ENCODE data around the gene HOXB6.

The HOXB6 gene

DNA sequence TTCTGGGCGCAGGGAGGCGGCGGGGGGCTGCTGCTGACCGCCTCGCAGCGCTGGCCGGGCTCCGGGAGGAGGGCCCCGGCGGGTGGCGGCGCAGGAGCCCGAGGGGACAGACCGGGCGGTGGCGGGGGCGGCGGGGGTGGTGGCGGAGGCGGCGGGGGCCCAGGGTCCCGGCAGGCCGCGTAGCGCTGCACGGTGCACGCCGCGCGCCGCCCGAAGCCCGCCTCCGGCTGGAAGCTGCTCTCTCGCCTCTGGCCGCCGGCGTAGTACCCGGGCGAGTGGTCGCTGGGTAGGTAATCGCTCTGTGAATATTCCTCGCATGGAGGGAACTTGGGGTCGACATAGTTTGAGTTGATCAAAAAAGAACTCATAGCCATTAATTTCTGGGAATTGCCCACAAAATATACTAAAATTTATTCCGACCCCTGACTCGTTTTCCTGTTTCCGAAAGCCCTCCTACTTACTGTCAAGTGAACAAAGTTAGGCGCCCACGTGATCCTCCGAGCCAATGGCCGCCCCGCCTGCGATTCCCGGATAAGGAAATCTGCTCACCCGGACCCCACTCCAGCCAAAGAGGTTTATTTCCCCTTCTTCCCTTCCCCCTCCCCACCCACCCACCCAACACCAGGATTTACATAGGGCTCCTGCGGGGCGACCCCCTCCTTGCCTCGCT is 26.7 kb downstream of the HOXB6 start, which contains the start of gene HOXB4:
HOXB4 (minus strand) TSS at position 405 of the 670 bp plus-strand sequence; CDS start at position 374, 31 bp downstream.
- DNase-seq: peak; percentile 43

DNA sequence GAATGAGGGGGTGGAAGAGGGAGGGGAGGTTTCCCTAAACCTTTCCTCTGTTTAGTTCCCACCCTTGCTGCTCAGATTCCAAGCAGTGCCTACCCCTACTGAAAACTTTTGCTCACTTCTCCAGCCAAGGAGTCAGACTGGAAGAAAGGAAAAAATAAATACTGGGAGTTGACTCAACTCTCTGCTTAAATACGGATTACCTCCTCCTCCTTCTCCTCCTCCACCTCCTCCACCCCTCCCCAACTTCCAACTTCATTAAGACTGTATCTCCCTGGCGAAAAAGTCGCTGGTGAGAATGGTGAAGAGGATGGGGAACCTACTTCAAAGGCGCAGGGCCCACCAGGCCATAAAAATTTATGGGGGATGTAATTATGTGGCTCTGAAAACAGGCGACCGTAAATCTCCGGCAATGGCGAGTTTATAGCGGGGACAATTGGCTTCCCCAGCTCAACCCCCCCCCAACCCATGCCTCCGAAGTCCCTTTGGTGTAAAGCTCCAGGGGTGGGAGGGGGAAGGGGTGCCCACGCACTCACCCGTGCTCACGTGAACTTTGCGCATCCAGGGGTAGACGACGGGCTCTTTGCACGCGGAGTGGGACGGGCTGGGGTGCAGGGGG is 27.3 kb downstream of the HOXB6 start:
- no peak for DNase-seq

DNA sequence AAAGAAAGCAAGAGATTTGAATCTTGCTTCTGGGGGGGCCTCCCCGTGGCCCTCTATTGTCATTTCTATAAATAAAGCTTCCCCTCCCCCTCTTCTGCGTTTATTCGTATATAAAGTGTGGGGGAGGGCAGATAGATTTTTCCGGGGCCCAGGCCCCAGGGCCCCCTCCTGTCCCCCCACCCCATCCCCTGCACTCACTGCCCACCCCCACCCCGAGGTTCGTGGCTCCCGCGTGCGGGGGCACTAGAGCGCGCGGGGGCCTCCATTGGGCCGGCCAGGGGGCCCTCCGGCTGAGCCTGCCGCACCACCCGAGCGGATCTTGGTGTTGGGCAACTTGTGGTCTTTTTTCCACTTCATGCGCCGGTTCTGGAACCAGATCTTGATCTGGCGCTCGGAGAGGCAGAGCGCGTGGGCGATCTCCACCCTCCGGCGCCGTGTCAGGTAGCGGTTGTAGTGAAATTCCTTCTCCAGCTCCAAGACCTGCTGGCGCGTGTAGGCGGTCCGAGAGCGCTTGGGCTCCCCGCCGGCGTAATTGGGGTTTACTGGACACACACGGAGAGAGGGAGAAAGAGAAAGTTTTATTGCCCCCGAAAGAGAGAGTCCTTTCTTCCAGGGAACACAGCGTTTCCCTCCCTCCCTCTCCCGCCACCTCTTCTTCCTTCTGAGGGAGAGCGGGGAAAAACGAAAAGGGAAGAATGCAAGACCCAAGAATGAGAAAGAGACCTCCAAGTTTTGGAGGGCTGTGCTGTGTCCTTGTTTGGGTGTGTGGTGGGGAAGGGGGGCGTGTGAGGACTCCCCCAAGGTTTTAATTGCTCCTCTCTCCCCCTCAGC is 28.1 kb downstream of the HOXB6 start:
- DNase-seq: no peak

DNA sequence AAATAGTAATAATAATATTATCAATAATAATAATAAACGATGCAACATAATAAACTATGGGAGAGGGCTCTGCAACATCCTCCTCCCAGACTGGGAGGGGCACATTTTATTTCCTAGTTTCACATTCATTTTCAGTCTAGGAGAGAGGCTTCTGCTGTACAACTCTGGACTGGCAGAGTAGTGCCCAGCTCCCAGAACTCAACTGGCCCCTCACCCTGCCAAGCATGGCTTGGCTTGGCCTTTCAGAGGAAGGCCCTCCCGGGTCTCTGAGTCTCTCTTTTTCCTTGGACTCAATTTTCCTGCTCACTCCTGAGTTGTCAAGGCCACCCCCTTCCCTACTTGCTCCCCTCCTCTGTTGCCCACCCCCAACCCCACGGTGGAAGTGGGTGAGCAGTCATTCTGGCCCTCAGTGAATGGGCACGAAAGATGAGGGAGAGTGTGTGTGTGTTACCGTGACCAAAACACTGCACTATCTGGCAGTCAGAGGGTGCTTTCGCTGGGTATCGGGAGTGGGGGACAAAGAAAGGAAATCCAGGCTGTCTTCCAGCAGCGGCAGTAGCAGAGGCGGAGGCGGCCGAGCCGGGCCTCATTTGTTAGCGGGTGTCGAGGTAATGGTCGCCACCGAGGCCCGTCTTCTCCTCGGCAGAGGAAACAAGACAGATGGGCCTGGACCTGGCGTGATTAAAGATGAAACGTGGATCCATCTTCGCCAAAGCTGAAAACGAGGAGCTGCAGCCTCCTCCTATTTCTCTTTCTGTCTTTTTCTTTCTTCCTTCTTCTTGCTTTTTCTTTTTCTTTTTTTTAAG is 28.9 kb downstream of the HOXB6 start:
- no peak for DNase-seq

DNA sequence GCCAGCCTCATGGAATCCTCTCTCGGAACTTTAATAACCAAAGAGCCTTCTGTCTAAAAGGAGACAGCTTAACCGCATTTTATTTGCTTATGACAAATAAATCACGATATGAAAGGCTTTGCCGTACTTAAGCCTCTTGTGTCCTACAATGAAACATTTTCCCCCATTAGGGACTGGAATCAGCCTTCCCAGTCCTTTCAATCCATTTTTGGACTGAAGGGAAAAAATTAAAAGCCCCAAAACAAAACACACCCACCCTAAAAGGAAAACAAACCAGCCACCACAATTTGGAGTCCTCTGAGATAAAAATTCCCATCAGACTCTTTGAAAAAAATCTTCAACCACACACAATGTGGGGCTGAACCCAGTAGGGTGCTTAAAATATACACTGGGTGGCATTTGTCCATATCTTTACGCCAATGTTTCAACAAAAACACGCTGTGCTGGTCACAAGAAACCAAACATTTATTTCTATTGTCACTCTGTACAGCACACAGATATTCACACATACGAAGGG is 29.7 kb downstream of the HOXB6 start:
- DNase-seq: no peak

DNA sequence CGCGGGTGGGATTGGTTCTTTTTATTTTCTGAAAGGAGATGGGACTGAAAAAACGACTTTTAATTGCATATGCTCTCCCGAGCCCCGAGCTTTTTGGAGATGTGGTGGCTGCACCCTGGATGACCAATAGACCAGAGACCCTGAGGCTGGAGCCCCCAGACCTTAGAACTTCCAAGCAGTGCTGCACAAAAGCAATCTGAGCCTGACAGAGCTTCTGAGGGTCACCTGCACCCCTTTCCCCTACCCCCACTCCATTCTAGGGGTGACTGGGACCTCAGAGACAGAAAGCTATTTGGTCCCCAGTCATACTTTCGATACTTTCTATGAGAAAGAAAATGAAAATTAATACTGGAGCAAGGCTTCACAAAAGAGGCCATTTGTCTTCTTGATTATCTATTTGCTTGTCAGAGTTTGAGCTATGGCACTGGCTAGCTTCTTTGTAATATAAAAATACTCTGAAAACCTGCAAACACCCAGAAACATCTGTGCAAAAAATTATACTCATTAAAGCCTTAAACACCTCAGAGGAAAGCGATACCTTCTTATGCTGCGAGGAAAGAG is 30.2 kb downstream of the HOXB6 start:
- no peak for DNase-seq

DNA sequence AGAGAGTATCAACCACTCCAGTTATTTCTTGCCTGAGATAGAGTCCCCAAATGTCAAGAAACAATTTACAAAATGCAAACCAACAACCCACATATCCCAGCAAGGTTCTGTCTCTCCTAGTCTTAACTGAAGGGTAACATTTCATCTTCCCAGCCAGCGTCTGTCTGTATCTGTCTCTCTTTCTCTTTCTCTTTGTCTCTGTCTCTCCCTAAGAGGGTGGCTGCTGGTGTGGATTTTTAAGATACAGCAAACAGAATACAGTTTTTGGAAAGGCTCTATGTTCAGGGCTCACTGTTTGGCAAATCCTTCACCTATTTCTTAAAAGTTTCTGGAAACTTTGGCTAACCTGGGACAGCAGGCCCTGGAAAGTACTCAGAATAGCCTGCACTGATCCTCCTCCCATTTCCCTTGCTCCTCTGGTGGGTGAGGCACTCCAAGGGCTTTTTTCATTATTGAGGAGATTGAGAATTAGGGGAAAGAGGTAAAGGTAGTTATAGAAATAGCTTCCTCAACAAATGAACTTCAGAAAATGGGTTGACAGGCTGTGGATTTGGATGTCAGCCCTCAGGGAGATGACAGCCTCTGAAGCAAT is 32.9 kb downstream of the HOXB6 start:
- DNase-seq: no peak

DNA sequence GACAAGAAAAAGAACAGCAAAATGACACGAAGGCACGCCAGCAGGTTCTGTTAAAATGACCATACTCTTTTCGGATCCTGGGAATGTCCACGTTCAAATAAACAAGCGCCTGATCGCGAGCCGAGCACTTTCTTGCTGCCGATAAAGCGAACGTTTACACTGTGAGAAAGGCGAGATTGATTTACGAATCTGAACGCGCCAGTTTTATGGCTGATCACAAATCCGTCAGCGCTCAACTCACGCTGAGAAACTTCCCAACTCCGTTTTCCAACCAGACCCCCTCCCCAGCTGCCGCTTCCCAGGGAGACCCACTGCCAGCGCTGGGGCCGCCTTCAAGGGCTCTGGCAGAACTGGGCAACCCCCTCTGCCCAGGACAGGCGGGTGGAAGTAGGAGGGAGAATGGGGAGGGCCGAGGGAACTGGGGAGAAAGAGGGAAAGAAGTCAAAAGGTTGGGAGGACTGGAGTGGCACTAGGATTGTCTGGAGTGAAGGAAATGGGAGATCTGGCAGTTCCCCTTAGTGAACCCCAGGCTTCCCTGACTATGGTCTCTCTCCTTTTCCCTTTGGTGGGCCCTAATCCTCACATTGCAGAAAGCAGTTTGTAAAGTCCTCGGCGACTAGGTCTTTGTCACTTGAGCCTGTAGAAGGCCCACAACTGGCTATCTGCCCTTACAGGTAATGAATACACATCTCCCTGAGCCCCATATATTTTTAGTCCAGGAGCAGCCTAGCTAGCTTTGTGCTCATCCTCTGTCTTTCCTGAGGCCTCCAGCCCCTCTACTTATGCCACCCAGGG is 33.6 kb downstream of the HOXB6 start:
- no peak for DNase-seq

DNA sequence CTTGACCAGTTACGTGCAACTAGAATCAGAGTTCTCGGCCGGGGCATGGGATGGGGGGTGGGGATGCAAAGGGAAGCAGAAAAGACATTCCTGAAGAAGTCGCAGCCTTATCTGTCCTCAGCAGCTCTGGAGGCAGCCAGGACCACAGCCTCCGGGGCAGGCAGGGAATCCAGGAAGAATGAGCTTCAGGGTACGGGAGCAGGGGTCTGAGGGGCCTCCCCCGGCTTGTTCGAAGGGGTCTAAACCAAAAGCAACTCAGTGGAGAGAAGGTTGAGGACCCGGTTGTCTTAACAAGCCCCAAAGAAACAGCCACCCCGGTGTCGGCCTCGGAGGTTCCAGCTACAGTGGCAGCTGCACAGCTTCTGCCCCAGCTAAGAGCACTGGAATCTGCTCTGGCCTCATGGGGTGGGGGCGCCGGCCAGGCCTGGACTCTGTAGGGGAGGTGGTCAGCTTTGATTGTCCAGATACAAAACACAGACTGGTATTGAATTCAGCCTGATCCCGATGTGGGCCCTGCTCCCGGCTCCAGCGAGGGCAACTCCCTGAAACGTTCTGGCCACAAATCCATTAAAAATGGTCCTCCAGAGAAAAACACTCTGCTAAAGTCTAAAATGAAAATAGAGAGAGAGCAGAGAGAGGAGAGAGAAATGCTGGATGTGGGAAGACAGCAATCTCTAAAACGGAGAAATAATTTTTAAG is 34.3 kb downstream of the HOXB6 start:
- DNase-seq: no peak

DNA sequence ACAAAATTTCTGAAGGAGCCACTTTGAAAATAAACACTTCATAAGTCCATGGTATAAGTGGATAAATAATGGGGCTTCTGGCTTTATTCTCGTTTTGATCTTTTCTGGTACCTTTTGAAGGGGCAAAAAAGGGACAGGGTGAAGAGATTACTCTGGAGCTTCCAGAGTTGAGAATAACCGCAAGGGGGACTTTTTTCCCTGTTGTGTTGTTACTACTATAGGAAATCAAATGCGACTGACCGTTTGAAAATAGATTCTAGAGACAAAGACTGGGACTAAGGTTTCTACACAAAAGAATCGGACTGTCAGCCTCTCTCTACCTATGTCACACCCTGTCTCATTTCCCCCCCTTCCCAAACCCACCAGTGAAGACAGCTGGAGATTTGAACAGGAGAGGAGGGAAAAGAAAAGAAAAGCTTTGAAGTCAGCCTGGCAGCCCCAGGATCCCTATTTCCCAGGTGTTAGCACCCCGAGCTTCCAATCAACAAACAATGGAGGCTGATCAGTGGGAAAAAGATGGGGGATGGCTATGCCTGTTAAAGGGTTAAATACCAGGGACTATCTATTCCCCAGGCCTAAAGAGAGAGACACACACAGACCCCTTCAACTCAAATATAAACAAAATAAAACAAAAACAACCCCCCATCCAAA is 35.0 kb downstream of the HOXB6 start:
- no peak for DNase-seq

DNA sequence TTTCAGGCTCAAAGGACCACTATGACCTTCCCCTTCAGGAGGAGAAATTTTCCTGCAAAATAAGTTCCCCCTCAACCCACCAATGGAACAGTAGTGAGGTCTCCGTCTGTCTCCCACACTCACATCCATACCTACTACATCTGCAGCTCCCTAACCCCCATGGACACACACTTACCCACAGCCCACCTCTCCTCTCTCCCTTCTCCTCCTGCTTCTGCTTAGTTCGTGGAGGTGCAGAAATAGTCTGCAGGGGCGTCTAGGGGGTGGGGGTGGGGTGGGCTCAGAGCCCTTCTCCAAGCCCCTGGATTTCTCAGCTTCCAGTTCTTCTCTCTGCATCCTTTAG is 35.6 kb downstream of the HOXB6 start:
- DNase-seq: no peak

DNA sequence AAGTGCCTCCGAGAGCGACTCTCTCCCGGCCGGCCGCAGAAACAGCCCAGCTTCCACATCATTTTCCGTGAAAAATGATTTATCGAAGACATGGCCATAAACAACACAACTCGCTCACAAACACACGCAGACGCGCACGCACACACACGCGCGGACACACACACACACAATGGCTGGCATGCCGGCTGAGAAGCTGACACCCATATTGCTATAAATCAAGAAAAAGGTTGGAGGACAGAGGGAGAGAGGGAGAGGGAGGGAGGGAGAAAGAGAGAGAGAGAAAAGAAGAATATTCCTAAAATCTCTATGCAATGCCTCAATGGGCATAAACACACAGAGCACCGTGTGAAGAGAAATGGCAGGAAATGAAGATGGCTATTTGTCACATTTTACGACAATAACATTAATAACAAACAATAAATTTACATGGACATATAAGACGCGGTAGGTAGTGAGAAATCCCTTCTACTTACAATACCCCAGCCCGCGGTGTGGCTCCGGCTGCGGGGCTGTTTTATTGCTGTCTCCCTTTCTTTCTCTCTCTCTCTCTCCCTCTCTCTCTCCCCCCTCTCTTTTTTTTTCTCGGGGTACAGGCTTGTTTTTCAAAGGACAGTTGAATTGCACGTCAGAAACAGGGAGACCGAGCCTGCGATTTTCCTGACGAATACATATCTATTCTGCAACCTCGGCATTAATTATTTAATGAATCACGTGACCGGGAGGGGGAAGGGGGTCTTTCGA is 36.1 kb downstream of the HOXB6 start:
- no peak for DNase-seq

DNA sequence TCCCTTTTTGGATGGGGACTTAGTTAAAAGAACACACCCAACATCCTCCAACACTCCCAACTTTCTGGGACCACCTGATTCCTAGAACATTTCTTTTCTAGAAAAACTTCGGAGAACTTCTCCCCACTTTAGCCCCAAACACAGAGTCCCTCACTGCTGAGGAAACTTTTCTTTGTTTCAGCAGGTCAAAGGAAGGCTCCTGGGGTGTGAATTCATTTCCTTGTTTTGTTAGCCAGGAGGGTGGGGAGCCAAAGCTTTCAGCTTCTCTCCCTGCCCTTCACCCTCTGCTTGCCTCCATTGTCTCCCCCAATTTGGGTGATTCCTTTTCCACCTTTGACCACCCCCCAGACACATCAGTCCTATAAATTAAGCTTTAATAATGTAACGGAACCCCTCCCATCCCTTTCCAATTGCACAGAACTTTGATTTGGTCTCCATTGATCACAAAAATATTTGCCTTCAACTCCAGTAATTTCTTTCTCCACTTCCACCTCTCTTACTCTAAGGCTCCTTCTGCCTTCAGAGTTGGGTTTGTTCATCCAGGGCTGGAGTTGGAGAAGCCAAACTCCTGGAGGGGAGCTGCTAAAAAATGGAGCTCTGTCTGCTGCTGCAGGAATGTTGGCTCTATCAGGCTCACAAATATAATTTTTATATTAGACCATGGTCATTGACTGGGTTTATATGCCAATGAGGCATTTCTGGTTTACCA is 37.0 kb downstream of the HOXB6 start:
- DNase-seq: no peak

DNA sequence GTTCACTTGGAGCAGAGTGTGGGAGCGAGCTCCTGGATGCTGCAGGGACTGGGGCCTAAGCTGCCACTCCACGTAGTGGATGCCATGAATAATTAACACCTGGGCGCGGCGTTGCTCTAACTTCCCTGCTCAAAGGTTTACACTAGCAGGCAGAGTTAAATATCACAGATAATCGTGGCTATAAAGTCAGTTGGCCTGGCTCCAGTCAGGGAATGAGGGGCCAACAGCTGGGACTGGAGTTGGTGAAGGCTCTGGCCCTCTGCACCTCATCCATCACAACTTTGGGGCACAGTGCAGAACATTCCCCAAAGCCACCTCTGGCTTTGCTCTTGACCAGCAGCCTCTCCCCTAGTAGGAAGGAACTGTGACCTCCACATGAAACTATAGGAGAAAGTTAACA is 37.6 kb downstream of the HOXB6 start:
- no peak for DNase-seq

DNA sequence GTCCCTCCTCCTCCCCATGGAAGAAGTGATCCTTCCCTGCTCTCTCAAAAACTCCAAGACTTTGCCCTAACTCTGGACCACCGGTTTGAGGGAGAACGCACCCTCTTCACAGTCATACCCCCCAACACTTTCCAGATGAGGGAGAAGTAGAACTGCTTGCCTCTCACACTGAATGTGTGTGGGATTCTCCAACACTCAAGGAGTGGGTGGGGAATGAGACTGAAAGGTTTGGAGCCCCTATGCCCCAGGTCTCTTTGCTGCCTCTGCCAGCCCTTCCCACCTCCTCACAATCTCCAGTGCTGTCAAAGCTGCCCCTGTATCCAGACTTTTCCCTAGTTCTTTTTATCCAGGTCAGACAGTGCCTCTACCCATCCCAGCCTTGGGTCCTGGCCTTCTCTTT is 38.1 kb downstream of the HOXB6 start:
- no peak for DNase-seq

DNA sequence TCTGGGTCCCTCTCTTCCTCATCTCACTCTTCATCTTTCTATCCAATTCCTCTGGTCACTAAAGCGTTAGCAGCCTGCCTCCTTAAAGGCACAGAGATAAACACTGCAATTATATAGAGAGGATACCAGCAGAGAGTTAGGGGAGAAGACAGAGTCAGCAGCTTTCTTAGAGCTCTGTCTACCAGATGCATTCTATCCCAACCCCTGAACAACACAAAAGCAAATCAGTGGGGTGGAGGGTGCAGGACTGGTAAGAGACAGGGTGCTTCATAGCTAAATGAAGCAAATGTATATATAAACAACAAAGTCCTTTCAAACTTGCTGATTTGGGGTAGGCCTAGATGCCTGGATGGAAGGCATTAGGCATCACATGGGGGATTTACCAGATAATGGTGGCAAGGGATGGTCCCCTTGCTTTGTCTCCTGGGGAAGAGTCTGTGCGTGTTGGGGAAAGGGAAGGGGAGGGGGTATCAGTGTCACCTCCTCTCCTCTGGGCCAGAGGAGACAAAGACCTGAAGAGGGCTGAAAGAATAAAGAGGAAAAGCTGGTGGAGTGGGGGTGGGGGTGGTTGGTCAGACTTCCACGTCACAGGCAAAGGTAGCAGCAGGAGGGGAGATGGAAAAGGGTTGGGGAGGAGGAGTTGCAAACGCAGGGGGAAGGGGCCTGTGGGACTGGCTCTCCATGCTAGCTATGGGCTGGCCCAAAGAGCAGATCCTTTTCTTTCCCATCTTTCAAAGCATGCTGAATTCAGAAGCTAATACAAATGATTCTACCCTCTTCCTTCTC is 38.7 kb downstream of the HOXB6 start:
- DNase-seq: no peak

DNA sequence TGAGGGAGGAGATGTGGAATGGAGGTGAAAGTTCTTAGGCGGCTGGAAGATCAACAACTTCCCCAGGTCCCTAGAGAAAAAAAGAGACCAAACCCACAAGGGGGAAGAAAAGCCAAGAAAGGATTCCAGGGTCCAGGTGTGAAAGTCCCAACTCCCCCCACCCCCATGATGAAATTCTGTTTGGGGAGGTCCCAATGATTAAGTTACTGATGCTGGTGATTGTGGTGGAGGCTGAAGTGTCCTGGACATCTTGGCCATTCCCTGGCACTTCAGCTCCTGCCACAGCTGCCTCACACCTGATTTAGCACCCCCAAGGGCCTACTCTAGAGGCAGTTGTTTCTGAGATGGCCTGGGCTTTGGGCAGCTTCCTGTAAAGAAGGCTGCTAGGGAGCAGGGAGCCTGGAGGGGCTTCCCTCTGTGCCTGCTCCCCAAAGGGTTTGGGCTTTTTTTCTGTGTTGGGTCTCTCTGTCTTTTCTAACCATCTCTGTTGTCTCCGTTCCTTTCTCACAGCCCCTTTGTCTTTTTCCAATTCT is 39.7 kb downstream of the HOXB6 start:
- no peak for DNase-seq

All from NCI-H1436 treated with DMSO at 0.1 percent for 48 hours (cell line).